Smooth muscle cell (in vitro differentiated cells): ENCODE results near the gene THEMIS2. TPM values are rescaled to one million over a fixed set of nuclear protein-coding genes. Genes with fewer than 3 reads are reported as not detected.

Experiments used
- DNase-seq: peaks from one replicate; lab custom pipeline; 2025; ENCODE audit not compliant: unreplicated experiment; lab: John Stamatoyannopoulos, UW
- H2AFZ ChIP-seq: fragments of 200-600 bp; sonication (generic); 2 replicates; pipeline ENCODE4 v1.6.0; 2016; ENCODE audit warnings: antibody characterized with exemption, low read depth, mild to moderate bottlenecking
- H3F3A ChIP-seq: fragments of 200-600 bp; sonication (generic); 2 replicates; pipeline ENCODE4 v1.6.0; 2017; ENCODE audit warnings: antibody characterized with exemption, low read depth
- H3K27ac ChIP-seq: fragments of 200-600 bp; sonication (generic); 2 replicates; pipeline ENCODE4 v1.5.1; 2016; ENCODE audit warnings: low read depth, mild to moderate bottlenecking
- H3K27me3 ChIP-seq: fragments of 200-600 bp; sonication (generic); 2 replicates; pipeline ENCODE4 v1.6.1; 2016; ENCODE audit warnings: low read depth, mild to moderate bottlenecking
- H3K36me3 ChIP-seq: fragments of 200-600 bp; sonication (generic); 2 replicates; pipeline ENCODE4 v1.5.1; 2016; ENCODE audit warnings: low read depth
- H3K4me1 ChIP-seq: fragments of 200-600 bp; sonication (generic); 2 replicates; pipeline ENCODE4 v1.5.1; 2016; ENCODE audit warnings: low read depth
- H3K4me2 ChIP-seq: fragments of 200-600 bp; sonication (generic); 2 replicates; pipeline ENCODE4 v1.6.0; 2016; ENCODE audit warnings: mild to moderate bottlenecking
- H3K4me3 ChIP-seq: fragments of 200-600 bp; sonication (generic); 2 replicates; pipeline ENCODE4 v1.5.1; 2016; ENCODE audit warnings: mild to moderate bottlenecking
- H3K79me2 ChIP-seq: fragments of 200-600 bp; sonication (generic); 2 replicates; pipeline ENCODE4 v1.6.0; 2016; ENCODE audit warnings: low read depth, mild to moderate bottlenecking
- H3K9ac ChIP-seq: fragments of 200-600 bp; sonication (generic); 2 replicates; pipeline ENCODE4 v1.6.0; 2016; ENCODE audit warnings: low read depth
- H3K9me3 ChIP-seq: fragments of 200-600 bp; sonication (generic); replicated peaks from 2 replicates; pipeline ENCODE4 v1.5.1; 2016; ENCODE audit warnings: low read depth
- H4K20me1 ChIP-seq: fragments of 200-600 bp; sonication (generic); 2 replicates; pipeline ENCODE4 v1.6.0; 2016; ENCODE audit warnings: low read depth
- WGBS: methylation state at CpG from one replicate; pipeline ENCODE4 v1.1.7; 2016; ENCODE audit warnings: low lambda C conversion rate; 5-methylcytosine and 5-hydroxymethylcytosine counted together
- polyA plus RNA-seq: library from polyadenylated mRNA; unstranded; fragments of >200 nt; fragmentation: Nextera tagmentation; extraction: Ambion mirVana; gene quantifications from 2 replicates; pipeline ENCODE4 v1.2.1, GENCODE V29; 2016
- total RNA-seq: library from RNA; depleted of rRNA; stranded (reverse); fragments of >200 nt; gene quantifications from 2 replicates; pipeline ENCODE4 v1.2.3, GENCODE V29; 2014
- TF ChIP-seq, protein P1 (sequence below): fragments of 200-600 bp; sonication (generic); IDR thresholded peaks from 2 replicates; pipeline ENCODE4 v1.5.1; 2017; ENCODE audit warnings: borderline replicate concordance, mild to moderate bottlenecking, antibody characterized with exemption; ENCODE audit not compliant: insufficient read depth, poor library complexity, severe bottlenecking

THEMIS2 gene
- total and polyA plus RNA-seq, 2 experiments from 2014 or later, result 1.6 to 4.6 TPM

DNA sequence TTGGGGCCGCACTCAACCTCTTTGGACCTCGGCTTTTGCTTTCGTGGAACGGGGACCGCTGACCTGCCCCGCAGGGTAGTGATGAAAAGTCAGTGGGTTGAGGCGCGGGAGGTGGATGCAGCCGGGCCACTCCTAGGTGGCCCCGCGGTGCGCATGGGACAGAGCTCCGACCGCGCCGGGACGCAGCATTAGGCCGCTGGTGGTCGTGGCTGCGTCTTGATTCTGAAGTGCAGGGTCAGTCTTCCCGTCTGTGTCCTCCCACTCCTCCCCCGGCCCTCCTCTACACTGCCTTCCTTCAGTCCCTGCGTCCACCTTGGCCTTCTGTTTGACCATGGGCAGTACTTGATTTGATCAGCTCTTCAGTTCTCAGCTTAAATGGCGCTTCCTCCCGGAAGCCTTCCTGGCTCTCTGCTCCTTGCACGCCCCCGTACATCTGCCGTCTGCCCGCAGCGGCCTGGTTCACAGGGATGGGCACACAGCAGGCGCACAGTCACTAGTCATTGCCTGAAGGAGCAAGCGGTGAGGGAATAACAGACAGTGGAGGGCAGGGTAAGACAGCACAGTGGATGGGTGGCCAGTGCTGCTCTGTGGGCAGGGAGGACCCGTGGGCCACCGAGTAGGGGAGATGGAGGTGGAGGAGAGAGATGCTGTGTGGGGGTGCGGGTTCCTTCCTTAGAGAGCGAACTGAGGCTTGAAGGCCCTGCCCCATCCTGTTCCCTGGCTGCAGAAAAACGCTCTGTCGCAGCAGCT, 633 bp downstream of the THEMIS2 start:
- Histone ChIP-seq H3K27ac (no peak overlapping the region), H4K20me1 (no peaks in the 10 kb centered on the region), H3K36me3 (no peaks in the 10 kb centered on the region), H3F3A (no peaks in the 10 kb centered on the region), H3K9me3 (no peaks in the 10 kb centered on the region), H3K27me3 (no peaks in the 10 kb centered on the region), H3K9ac (no peak overlapping the region), H2AFZ (peak overlapping the region; percentile 99), H3K4me2 (peak overlapping the region; percentile 90), H3K4me3 (peak overlapping the region; percentile 76), H3K4me1 (no peaks in the 10 kb centered on the region), H3K79me2 (no peaks in the 10 kb centered on the region)
- TF ChIP-seq, protein P1, sequence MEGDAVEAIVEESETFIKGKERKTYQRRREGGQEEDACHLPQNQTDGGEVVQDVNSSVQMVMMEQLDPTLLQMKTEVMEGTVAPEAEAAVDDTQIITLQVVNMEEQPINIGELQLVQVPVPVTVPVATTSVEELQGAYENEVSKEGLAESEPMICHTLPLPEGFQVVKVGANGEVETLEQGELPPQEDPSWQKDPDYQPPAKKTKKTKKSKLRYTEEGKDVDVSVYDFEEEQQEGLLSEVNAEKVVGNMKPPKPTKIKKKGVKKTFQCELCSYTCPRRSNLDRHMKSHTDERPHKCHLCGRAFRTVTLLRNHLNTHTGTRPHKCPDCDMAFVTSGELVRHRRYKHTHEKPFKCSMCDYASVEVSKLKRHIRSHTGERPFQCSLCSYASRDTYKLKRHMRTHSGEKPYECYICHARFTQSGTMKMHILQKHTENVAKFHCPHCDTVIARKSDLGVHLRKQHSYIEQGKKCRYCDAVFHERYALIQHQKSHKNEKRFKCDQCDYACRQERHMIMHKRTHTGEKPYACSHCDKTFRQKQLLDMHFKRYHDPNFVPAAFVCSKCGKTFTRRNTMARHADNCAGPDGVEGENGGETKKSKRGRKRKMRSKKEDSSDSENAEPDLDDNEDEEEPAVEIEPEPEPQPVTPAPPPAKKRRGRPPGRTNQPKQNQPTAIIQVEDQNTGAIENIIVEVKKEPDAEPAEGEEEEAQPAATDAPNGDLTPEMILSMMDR, result no peak
- 18% methylated on average over 38 of the region's 38 CpGs for WGBS
- no peak for DNase-seq

DNA sequence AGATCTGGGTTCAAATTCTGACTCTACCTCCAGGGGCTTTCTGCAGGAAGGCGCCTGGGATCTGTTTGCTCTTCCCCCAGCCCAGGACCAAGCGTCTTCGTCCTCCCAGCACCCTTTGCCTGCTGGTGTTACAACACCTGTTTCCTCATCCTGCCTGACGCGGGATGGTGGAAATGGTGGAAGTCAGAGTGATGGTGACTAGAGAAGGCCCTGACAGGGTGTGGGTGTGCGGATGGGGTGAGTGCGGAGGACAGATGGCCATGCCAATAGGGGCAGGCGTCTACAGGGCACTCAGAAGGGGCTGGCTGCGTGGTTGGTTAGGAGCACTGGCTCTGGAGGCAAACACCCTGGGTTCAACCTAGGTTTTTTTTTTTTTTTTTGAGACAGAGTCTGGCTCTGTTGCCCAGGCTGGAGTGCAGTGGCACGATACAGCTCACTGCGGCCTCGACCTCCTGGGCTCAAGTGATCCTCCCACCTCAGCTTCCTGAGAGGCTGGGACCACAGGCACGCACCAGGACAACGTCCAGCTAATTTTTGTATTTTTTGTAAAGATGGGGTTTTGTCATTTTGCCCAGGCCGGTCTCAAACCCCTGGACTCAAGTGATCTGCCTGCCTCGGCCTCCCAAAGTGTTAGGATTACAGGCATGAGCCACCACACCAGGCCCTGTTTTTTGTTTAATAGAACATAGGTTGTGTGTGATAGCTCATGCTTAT, 1.5 kb downstream of the THEMIS2 start:
- no peak for DNase-seq
- Histone ChIP-seq H3K36me3 (no peaks in the 10 kb centered on the region), H4K20me1 (no peaks in the 10 kb centered on the region), H3K9me3 (no peaks in the 10 kb centered on the region), H3K4me2 (no peak overlapping the region), H3K9ac (no peak overlapping the region), H3K4me1 (no peaks in the 10 kb centered on the region), H2AFZ (no peak overlapping the region), H3K27ac (no peak overlapping the region), H3K79me2 (no peaks in the 10 kb centered on the region), H3F3A (no peaks in the 10 kb centered on the region), H3K4me3 (no peak overlapping the region), H3K27me3 (no peaks in the 10 kb centered on the region)
- WGBS, result 98% methylated on average over 16 of the region's 16 CpGs
- TF ChIP-seq, protein P1, result no peak

DNA sequence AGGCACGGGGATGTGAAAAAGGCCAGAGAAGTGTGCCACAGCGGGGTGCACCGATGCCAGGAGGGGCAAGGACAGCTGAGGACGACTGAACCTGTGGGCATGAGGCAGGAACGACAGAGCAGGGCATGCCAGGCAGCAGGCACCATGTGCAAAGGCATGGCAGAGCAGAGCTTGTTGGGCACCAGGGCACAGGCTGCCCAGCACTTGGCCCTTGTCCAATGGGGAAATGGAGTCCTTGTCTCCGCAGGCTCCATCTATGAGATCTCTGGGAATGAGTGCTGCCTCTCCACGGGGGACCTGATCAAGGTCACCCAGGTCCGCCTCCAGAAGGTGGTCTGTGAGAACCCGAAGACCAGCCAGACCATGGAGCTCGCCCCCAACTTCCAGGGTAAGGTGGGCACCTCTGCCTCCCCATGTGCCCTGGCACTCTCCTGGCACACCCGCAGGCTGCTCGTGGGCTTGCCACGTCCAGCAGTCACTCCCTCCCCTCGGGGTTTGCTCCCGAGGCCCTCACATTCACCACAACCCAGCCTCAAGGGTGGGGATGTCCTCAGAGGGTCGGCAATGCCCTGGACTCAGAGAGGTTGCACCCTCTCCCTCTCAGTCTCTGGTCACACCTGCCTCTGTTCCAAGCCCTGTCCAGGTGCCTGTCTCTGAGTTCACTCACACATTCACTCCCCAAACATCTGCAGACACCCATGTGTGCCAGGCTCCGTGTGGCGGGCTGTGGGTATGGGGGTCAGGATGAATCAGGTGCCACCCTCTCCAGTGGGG, 4.2 kb downstream of the THEMIS2 start:
- Histone ChIP-seq H3K27ac (no peak overlapping the region), H3F3A (no peaks in the 10 kb centered on the region), H3K9ac (no peak overlapping the region), H3K4me1 (no peaks in the 10 kb centered on the region), H3K79me2 (no peaks in the 10 kb centered on the region), H3K4me2 (no peak overlapping the region), H2AFZ (no peak overlapping the region), H3K27me3 (no peaks in the 10 kb centered on the region), H3K9me3 (no peaks in the 10 kb centered on the region), H3K4me3 (no peak overlapping the region), H4K20me1 (no peaks in the 10 kb centered on the region), H3K36me3 (no peaks in the 10 kb centered on the region)
- TF ChIP-seq, protein P1, result no peak
- 88% methylated on average over 18 of the region's 18 CpGs for WGBS
- DNase-seq, result no peak
